UCSD-AML1 (cell line): ENCODE measurements around the gene AKT1.
A peak's percentile ranks its signal among the peaks of the same experiment; 100 is the strongest.

ENCODE experiments used
- DNase-seq: peaks from one replicate; lab custom pipeline; 2025; ENCODE audit not compliant: unreplicated experiment; lab: John Stamatoyannopoulos, UW

Gene AKT1

DNA sequence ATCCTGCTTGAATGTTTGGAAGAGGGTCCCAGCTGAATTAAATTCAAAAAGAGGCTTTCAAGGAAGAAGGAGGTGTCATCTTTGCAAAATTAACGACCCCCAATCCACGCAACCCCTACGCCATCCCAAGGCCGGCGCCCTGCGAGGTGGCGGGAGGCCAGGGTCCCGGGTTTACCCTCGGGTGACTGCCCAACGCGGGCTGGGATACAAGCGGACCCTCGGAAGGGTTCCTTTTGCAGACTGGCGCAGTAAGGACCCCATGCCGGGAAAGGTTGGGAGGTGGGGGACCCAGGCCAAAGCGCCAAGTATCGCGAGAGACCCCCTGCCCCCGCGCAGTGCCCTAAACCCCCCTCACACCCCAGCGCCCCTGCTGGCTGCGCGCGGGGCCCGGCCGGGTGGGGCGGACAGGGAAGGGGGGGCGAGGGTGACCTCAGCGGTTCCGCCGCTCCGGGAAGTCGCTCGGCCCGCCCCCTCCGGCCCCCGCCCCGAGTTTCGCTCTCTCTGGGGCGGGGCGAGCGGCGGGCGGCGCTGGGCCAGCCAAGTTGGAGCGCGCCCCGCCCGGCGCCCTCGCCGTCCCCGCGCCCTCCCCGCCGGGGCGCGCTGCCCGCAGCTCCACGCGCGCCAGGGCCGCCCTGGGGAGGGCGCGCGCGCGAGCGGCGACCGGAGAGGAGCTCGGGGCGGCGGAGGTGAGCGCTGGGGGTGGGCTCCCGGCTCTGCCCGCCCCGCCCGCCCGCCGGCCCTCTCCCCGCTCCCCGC lies 4.6 kb upstream of the AKT1 start:
- DNase-seq: peak; percentile 71

DNA sequence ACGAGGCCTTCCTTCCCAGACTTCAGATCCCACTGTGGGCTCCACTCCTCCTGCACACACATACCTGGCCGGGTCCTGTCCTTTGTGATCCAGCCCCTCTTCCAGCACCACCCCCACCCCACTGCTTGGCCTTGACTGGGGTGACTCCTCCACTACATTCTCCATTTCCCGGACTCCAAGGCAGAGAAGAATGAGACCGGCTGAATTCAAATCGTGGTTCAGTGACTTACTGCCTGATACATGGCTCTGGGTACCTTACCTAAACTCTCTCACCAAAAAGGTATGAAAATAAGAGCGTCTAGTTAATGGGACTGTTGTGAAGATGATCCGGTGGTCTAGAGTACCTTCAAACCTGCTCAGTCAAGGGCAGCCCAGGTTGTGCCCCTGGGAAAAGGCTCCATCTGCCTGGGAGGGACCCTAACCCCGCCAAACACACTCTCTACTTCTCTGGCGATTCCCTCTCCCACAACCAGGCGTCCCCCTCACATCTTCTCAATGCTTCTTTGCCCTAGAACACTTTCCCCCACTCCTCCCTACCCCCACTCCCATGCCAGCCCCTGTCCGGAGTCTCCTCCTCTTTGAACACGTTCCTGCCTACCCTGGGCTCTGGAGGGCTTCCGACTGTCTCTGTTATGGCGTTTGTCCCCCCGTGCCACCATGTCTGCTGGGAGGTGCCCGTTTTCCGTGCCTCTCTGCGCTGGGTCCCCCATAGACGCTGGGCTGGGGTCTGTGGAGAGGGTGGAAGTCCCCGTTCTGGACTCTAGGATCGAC lies 3.9 kb upstream of the AKT1 start:
- no peak for DNase-seq

DNA sequence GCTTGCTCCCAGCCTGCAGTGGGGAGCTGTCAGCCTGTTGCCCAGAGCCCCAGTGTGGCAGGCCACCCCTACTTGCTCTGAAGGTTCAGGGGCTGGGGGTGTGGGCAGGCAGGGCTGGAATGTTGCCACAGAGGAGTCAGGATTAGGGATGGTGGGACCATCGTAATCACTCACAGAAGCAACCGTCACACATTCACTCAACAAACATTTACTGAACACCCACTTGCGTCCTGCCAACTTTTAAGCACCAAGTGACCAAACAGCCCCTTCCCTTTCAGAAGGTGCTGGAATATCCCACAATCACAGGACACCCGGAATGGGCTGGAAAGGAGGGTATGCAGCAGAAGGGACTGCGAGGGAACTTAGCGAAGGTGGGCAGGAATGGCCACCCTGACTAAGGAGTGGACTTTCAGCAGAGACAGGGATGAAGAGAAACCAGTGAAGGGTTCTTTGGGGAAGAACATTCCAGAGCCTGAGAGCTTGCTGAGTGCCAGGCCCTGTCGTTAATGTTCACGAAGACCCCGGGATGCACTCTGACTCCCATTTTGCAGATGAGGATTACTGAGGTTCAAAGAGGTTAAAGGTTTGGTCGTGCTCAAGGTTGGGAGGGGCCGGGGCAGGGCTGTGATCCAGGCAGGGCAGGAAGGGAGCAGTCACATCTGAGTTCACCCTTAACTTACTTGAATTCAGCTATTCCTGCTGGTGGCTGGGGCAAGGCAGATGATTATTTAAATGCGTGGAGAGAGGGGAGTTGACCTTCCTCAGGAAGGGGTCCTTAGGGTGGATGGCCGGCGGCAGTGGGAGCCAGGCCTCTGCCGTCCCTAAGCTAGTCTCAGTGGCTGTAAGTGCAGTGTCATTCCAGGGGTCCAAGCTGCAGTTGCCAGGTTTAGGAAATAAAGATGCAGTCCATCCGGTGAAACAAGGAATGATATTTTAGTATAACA lies 3.0 kb upstream of the AKT1 start:
- no peak for DNase-seq

DNA sequence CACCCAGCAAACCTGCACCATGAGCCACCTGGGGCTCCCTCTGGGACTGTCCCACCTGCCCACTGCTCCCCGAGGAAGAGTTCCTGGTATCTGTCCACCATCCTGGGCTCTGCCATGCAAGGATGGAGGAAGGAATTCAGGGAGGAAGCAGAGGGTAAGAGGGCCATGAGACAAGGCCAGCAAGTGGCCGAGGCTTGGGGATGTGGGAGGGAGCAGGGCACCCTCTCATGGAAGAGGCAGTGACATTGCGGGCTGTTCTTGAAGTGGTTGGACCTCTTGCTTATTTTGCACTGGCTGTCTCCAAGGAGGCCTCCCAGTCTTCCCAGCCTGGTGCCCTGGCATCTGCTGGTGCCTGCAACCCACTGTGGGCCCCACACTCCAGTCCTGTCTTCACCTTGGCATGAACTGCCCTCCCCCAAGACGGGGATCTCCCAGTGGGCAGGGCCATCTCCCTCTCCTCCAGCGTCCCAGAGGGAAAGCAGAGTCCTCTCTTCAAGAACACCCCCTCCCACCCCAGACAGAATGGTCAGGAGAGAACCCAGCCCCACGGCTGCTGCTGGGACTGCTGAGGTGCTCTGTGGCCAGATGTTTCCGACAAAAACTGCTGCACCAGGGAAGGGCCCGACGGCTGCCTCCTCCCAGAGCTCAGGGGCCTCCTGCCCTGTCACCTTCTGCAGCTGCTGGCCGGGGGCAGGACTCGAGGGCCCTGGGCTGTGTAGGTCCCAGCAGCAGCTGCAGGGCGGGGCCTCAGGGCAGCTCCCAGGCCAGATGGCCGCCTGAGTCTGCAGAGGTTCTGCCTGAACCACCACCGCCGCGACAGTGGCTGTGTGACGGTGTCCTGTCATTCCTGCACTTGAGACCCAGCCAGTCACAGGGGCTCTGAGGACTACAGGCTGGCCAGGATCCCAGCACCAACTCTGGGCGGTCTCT lies 1.8 kb upstream of the AKT1 start:
- DNase-seq: peak; percentile 50

DNA sequence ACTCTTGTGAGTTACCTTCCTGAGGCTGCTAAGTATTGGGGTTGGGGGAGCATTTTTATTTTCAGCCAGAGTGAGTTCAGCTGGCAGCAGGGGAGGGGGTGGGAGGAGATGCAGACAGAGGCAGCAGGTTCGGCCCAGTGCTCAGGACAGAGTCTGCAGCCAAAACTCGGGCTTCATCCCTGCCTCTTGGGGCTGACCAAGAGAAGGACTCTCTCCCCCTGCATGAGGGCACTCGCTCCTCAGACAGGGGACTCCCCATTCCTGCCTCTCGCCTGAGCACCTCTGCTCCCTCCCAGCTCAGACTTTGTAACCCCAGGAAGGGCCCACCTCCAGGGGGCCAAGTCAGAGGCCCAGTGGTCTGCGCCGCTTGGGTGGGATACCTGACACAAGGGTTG lies 1.1 kb upstream of the AKT1 start:
- no peak for DNase-seq

DNA sequence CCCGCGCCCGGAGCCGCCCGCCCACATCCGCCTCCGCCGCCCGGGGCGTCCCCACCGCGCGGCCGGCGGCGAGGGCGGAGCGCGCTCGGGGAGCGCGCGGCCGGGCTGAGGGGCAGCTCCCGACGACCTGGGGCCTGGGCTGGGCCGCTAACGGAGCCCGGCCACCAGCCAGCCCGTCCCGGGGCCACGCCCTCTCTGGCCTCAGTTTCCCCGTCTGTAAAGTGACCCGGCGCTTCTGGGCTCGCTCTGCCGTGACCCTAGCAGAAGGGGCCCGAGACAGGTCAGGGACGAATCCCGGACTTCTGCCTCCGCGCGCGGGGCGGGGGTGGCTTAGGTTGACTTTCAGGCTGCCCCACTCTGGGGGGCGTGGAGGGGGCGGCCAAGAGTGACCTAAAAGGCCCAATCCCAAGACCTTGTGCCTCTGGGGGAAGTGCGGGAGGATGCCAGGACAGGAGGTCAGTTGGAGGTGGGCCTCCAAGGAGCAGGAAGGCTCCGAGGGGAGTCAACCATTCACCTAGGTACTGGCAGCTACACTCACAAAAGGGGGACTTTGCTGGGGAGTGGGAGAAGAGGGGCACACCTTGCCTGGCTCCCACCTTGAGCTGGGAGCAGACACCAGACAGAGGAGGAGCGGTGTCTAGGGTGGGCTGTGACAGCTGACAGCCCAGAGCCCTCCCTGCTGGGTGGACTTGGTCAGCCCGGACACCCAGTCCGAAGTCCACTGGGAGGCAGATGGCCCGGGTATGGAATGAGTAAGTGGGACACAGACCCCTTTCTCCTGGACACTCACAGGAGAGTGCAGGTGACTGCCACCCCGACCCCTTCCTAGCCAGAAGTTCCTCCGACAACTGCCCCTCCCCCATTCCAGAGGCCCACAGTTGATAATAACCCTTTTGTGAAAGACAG lies 486 bp upstream of the AKT1 start:
- peak; percentile 54 for DNase-seq

DNA sequence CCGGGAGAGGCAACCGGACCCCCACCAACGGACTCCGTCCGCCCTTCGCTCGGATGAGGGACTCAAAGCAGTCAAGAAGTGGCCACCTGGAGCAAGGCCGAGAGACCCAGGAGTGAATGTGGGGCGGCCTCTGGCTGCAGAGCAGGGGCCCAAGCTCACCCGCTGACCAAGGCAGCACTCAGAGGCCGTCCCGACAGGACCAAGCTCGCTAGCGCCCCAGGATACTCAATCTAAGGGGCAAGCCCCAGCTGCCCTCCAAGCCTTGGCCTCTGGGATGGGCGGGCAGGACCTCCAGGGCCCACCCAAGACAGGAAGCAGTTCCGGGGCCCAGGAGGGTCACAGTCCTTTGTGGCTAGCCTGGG lies 936 bp downstream of the AKT1 start:
- DNase-seq: peak; percentile 33

DNA sequence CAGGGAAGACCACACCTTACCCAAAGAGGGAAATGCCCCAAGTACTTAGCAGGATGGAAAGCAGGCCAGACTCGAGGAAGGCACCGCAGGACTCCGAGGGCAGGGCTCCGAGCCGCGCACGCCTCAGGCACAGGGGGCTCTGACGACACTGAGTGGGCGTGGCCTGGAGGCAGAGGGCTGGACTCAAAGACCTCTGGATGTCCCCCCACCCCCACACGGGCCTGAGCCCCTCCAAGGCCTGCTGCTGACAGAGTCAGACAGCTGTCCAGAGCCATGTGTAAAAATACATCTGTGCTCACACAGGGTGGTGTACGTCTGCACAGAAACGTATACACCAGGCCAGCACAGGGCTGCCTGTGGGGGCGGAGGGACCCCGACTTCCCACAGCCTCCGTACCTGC lies 1.4 kb downstream of the AKT1 start:
- peak; percentile 46 for DNase-seq

DNA sequence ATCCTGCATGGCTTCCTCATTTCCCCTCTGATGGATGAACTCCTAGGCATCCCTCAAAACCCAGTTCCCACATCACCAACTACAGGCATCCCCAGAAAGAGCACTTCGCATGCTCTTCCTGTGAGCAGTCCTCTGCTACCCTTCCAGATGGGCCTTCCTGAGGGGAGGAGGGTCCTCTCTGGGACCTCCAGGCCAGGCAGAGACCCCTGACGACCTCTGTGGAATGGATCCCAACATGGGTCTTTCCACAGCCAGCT lies 1.9 kb downstream of the AKT1 start:
- no peak for DNase-seq

DNA sequence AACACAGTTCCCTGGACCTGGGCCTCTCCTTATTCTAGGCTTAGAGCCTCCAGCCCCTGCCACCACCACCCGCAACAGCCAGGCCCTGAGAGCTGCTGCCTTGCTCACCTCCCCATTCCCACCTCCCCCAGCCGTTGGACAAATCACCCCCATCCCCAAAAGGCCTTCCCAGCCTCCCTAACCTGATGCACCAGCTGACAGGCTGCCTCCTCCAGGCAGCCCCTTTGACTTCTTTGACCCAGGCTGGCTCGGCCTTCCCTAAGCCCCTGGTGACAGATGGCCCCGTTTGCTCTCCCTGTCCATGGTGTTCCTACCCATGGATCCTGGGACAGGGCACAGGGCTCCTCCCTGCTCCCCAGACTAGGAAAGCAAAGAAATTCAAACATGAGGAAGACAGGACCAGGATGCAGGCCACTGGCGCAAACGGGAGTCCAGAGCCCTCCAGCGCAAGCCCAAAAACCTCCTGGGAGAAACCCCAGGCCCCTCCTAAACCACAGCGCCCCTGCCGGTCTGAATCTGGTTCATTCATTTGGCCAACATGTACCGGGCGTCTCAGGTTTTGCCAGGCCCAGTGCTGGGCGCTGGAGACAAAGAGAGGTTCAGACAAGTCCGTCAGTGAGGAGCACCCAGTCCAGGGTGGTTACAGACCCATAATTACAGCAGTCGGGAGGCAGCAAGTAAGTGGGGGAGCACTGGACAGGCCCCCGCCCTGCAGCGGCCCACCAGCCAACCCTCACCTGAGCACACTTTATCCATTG lies 2.4 kb downstream of the AKT1 start:
- DNase-seq: no peak

DNA sequence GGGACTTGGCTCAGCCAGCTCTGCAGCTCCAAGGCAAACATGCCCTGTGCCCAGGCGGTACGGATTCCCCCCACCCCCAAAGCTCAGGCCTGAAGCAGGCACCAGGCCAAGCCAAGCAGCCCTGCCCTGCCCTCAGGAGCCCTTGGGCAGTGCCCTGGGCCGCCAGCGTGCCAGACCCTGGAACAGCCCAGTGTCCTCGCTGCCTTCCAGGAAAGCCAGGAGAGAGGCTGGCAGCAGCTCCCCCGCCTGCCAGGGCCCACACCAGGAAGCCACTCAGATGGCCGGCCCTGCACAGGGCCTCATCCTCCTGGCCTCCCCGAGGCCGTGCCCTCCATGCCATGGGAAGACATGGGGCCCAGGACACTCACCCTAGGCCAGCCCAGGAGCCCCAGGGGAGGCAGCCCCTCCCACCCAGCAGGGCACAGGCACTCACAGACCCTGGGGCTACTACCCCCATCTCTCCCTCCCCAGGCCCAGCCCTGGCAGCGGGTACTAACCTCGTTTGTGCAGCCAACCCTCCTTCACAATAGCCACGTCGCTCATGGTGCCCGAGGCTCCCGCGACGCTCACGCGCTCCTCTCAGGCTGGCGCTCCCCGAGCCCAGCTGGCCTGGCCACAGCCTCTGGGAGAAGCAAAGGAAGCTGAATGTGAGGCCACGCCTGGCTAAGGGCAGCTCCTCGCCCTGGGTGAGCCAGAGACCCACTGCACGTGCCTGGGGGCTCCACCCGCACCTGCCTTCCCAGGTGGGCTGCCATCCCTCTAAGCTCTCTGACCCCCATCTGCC lies 3.3 kb downstream of the AKT1 start:
- no peak for DNase-seq

DNA sequence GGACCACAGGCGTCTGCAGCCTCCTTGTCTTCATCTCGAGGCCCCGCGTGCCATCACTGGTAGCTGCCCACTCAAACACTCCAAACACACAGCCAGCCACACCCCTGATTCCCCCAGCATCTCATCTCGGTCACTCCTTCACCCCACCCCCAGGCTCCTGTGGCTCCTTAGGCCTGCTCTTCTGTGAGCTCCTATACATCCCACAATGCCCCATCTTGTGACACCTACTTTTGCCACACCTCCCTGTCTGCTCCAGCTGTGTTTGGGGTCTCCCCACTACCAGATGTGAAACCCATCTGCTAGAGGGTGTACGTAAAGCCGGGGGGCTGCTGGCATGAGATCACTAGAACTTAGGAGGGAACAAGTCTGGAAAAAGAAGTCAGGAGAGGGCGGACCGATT lies 4.1 kb downstream of the AKT1 start:
- DNase-seq: no peak

DNA sequence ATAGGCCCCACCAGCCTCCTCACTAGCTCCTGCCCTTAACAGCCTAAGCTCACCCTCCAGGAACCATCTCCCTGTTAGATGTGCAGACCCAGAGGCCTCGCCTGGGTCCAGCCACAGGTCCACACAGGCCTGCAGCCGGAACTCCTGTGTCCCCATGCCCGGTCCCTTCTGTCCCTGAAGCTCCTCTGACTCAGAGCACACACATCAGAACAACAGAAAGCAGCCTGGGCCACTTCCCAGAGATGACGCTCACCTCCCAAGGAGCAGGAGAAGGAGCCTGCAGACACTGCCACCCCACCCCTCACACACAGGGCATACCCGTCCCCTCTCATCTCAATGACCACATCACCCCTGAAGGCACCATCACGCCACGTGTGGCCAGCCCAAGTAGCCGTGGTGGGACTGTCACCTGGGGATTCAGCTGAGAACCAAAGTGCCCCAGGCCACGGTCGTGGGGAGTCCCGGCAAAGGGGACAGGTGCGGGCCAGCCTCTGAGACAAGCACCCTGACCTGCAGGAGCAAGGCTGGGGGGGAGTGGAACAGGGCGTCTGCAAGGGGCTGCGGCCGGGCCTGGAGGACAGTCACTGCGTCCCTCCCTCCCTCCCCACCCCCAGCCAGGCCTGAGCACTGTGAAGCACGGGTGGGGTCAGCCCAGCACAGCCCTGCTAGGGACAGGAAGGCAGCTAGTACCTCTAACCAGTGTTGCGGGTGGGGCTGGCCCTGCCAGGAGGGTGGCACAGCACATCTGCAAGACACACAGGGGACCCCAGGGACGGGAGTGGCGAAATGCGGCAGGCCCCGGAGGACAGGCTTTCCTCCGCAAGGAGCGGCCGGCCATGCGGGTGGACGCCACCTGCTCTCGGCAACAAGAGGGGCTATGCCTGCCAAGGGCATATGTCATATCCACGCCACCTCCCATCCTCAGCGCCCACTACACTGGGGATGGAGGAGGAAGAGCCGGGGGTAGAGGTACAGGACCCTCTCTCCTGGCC lies 5.5 kb downstream of the AKT1 start:
- no peak for DNase-seq

DNA sequence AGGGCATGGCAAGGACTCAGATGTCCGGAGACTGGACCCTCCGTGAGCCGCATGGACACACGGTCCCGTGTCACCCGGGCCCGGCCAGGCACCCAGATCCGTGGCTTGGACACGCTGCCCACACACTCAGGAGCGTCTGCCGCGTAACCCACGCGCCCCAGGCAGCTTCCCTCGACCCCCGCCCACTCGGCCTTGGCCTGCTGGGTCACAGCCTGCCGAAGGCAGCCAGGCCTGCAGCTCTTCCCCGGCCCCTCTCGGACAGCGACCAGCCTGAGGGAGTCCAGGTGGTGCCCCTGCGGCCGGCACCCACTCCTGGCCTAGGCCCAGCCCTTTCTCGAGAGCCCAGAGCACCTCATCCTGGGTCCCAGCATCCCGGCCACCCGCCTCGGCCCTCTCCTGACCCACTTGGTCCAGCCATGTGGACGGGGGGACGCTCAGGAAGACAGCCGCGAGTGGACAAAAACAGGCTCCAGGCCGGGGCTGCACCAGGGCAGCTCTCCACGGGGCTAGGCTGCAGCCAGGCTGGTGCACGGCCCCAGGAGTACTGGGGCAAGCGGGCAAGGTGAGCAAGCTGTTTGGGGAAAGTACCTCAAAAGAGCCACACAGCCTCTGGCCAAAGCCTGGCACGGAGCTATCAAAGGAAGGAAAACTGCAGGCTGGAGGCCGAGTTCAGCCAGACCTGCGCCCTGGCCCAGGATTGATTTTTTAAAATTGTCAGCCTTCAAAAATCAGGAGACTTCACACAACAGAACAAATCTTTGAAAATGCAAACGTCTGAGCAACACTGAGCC lies 6.5 kb downstream of the AKT1 start:
- DNase-seq: no peak

DNA sequence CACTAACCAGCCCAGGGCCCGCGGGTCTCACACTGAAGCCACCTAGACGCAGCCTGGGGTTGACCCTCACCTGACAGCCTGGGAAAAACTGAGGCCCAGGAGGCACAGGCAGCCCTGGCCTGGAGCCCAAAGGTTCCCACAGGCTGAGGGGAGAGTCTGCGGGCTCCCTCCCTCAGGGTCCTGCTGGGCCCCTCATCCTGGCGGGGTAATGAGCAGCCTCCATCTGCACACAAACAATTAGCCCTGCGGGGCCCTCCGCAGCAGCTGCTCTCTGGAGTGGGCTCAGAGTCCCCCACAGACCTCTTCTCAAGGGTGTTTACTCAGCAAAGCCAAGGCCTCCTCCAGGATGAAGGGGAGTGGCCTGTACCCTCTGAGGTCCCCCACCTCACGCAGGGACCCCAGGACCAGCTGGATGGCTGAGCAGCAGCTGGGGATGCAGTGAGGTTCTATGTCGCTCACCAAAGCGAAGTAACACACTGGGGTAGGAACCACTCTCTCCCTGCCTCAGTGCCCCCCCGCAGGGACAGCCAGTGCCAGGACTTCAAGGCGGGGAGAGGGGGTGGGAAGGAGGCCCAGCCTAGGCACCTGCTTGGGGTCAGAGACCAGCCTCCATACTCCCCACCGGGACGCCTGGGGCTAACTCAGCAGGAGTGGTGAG lies 7.3 kb downstream of the AKT1 start:
- no peak for DNase-seq

DNA sequence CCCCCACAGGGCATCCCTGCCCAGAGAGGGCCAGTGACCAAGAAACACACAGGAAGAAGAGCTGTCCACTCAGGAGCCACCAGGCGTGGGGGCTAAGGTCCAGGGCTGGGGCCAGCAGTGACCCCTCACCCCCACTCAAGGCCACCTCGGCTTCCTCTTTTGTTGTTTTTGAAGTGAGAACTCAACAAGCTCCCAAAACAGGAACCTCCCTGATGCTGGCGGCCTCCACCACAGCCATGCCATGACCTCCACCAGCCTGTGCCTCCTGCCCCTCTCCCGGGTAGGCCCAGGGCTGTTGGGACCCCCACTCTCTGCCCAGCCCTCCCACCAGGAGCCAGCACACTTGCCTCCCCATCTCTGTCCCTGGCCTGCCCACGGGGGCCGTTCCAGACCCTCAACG lies 7.8 kb downstream of the AKT1 start:
- peak; percentile 30 for DNase-seq
